Activated T-cell treated with anti-CD3 and anti-CD28 coated beads for 24 hours (primary cell): ENCODE data around the gene SRGAP3.

ENCODE experiments used
- DNase-seq: peaks from one replicate; pipeline ENCODE4 v3.0.0-alpha.2; 2020; ENCODE audit warnings: low read depth

The SRGAP3 gene

DNA sequence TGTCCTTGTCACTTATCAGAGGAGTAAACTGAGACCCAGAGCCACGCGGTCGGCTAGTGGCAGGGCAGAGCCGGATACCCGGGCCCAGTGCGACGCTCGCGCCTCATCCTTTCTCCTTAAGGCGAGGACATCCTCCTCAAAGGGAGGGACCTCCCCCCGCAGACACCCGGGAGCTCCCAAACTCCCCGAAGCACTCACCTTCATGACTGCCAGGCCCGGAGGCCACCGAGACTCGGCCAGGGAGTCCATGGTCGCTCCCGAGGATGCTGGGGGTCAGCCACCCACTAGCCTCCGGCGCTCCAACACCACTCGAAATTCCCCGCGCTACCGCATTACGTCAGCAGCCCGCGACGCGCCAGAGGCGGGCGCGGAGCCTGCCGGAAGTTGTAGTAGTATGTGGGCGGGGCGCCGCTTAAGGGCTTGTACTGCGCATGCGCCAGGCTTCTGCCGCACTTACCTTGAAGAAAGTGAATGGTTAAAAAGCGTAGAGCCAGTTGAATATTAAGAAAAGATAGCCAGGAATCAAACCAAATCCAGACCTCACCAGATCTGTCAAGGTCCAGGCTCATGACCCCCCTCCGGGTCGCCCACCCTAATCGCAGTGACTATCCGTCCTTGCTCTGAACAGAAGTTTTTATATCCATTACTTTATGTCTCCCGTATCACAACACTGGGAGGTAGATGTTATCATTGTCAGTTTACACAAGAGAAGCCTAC lies 286.2 kb downstream of the SRGAP3 start, which contains the start of gene RAD18:
Gene RAD18, minus strand, starts transcription at position 336 of the 717 bp plus-strand sequence. Its CDS starts 87 bp downstream, at position 249.
- DNase-seq: peak; percentile 87

DNA sequence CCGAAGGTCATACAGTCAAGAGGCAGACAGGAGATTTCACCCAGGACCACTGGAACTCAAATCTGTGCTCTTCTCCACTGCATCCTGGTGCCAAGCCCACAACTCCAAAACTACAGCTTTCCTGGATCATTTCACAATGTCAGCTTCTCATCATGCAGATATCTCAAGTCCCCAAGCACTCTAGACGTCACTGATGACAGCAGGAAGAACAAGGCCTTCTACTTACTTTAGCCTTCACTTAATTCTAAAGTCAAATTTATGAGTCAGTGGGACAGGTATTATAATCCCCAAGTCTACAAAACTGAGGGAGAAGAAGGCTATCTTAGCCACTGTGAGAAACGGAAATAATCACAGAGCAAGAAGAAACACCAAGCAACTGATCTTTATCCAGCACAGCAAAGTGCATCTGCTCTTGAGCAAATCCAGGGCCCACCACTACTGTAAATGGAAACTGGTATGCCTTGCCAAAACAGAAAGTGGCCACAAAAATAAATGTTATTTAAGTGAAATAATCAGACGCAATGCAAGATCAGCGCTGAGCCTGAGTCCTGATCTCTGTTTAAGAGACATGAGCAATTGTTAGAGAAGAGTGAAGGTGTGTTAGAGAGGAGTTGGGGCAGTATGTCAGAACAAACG lies 287.1 kb downstream of the SRGAP3 start:
- no peak for DNase-seq

DNA sequence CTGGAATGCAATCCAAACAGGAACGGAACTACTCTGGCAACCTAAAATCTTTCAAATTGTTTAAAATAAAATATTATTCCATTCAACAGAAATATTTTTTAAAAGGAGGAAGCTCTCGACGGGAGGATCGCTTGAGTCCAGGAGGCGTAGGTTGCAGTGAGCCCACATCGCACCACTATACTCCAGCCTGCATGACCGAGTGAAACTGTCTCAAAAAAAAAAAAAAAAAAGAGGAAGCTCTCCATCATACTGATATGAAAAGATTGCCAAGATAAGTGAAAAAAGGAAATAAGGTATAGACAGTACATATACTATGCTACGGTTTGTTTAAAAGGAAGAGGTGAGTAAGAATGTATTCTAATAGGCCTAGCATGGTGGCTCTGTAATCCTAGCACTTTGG lies 289.8 kb downstream of the SRGAP3 start:
- no peak for DNase-seq

DNA sequence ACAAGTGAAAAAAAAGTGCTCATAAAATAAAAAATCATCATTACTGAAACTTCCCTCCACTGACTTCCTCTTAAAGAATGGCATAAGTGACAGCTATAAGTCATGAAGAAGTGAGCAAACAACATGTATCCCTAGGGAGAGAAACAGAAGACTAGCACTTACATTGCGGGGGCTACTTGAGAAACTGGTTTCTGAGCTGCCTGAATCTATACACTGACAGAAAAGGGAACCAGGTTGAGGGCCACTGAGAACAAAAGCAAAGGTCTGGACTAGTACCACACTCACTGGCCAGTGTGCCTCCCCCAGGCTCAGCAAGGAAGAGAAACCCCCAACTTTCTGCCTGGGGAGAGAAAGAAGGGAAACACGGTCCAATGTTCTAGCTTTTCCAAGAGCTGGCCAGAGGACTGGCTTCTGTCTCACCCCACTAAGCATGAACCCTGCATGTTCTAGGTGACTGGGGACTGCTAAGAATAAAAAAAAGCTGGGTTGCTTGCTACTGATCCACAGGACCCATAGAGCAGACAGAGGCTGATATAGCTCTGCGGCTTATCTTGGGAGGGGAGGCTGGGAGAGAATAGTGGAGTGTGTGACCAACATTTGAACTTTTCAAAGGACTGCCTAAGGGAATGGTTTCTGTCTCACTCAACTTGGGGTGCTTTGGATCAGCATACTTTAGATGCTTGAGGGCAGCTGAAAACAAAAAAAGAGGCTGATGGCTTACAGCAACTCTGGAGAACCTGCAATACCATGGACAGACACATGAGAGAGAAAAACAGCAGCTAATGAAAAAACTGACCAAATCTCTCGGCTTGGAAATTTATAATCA lies 294.3 kb downstream of the SRGAP3 start:
- DNase-seq: no peak

DNA sequence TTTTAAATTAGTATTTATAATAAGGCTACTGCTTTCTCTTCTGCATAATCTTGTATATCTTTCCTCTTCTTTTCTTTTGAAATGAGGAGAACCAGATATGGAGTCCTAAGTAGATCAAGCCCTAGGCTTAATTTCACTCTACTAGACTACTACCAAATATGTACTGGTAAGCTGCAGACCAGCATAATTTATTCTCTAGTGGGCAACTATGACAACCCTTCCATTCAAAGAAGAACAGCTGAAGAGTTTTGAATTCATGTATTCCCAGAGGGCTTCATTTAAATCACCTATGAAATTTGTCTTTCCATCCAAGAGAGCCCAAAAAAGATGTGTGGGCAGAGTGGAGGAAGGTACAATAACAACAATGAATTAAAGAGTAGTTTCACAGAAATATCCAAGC lies 296.1 kb downstream of the SRGAP3 start:
- no peak for DNase-seq

DNA sequence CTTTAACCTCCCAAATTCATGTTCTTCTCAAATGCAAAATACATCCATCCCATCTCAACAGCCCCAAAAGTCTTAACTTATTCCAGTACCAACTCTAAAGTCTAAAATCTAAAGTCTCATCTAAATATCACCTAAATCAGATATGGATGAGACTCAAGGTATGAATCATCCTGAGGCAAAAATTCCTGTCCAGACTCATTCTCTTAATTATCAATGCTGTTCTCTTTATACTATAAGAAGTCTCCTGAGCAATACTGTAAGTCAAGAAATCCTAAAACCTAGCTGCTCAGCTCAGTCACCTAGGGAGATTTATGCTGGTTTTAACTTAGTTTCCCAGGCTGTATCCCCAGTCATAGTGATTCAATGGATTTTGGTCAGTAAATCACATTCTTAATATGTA lies 297.3 kb downstream of the SRGAP3 start:
- DNase-seq: no peak

DNA sequence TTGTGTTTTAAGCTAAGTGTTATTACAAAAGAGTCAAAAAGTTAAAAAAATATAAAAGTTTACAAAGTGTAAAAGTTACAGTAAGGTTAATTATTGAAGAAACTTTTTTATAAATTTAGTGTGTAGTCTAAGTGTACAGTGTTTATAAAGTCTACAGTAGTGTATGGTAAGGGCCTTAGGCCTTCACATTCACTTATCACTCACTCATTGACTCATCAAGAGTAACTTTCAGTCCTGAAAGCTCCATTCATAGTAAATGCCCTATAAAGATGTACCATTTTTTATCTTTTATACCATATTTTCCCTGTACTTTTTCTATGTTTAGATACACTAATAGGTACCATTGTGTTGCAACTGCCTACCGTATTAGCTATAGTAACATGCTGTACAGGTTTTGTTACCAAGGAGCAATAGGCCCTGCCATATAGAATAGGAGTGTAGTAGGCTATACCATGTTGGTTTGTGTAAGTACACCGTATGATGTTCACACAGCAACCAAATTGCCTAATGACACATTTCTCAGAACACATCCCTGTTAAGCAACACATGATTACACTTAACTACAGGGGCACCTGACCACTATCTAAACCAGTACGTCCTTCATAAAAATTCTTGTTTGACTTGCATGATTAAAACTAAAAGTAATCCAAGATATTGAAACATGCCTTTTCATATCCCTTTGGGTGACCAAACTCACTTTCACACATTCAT lies 303.4 kb downstream of the SRGAP3 start:
- DNase-seq: no peak

DNA sequence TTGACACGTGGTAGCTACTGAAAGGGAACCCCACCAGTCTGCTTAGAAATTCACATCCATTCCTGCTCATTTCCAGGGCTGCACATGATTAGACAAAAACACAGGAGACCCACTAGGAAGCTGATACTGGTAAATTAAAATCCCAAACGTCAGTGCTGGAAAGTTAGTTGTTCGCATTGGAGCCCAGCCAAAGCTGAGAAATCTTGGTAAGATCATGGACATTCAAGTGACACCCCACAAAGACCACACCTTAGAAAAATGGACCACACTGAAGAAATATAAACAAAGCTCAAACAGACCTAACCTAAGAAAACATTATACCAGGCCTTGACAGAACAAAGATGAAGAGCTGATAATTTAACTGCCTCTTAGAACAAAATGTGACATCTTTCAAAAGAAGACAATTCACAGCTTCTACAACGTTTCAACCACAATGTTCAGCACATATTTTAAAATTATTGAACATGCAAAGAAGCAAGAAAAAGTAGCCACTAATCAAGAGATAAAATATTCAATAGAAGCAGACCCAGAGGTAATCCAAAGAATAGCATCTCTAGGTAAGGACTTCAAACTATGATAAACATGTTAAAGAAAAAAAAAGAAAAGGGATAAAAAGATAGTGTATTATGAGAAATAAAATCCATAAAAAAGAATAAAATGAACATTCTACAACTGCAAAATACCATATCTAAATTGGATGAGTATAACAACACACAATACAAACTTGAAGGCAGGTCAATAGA lies 306.5 kb downstream of the SRGAP3 start:
- no peak for DNase-seq

DNA sequence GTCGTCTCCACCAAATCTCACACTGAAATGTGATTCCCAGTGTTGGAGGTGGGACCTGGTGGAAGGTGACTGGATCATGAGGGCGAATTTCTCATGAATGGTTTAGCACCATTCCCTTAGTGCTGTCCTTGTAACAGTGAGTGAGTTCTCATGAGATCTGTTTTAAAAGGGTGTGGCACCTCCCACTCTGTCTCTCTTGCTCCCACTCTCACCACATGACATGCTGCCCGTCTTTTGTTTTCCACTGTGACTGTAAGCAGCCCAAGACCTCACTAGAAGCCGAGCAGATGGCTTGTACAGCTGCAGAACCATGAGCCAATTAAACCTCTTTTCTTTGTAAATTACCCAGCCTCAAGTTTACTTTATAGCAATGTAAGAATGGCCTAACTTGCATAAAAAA lies 307.3 kb downstream of the SRGAP3 start:
- no peak for DNase-seq

DNA sequence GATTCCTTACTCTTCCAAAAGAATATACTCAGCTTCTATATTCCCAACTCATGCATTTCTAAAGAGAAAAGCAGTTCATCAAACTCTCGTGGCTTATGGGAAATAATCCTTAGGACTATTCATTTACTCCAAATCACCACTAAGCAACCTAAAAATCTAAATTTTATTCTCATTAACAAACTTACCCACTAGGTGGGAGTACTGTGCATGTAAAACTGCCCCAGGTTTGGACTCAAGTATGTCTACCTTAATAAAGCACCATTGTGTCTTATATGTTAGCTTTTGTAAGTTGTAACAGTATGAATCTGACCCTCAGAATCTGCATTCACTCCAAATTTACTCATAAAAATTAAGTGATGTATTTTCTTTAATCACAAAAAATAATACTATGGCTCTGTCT lies 311.4 kb downstream of the SRGAP3 start:
- no peak for DNase-seq

DNA sequence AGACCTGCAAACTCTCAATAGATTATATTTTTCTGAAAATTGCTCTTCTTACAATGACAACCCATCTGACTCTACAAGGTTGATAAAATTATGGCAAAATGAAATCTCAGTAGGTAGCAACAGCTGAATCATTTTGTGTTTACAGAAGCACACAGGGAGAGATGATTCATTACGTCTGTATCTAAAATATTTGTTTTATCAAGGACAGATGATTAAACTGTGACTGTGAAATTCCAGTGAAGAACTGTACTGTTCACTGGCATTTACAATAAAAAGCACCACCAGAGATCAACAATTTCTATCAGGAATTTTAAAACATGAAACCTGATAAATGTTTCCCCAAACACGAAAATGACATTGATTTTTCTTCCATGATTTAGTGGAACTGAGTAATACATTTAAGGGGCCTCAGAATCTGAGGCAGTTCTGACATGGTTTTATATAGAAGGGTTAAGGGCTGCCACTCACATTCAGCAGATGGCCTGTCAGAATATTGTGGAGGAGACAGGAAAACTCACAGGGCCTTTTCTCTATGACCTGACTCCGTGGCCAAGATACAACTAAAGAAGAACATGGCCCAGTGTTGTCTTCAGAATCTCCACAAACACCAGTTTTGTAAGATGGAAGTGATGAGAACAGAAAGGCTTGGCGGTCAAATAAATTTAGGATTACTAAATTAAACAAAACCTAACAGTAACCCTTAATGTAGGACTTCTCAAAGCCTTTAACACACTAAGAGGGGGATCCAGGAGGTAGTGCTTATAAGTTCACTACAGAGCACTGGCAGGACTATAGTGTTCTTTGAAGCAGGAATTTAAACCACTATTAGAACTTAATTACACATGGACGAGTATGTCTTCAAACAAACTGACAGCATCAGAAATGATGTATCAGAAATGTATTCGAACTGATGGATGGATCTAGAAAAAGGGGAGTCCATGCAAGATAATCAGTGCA lies 312.1 kb downstream of the SRGAP3 start:
- DNase-seq: no peak

DNA sequence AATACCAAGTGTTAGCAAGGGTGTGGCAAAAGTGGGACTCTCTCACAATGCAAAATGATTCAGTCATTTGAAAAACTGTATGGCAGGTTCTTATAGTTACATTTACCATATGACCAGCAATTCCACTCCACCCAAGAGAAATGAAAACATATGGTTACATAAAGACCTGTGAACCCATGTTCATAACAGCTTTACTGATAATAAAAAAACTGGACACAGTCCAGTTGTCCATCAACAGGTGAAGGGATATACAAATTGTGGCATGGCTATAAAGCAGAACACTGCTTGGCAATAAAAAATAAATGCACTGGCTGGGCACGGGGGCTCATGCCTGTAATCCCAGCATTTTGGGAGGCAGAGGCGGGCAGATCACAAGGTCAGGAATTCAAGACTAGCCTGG lies 316.9 kb downstream of the SRGAP3 start:
- DNase-seq: no peak

DNA sequence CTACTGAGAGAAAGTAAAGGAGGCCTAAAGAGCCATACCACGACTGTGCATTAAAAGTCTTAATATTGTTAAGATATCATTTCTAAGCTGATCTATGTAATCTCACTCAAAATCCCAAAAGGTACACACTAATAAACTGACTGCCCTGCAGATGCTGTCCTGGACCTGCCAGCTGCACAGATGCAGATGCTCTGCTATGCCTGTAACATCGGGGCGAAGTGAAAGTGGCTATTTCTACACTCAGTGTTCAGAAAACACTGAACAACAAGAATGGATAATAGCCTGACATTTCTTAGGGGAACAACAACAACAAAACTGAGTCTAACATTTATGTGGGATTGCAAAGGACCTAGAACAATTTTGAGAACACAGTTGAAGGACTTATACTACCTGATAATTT lies 318.1 kb downstream of the SRGAP3 start:
- no peak for DNase-seq
